Erythroblast (primary cell): ENCODE measurements around the gene SLC22A16.
"Not testable (repeated sequence)": the region's sequence is repeated elsewhere in the genome, so short reads cannot be mapped to it uniquely, and the experiment has no call there.

Experiments
- GATA1 ChIP-seq: IDR thresholded peaks from 2 replicates; pipeline ENCODE4 v1.6.1; 2011; ENCODE audit warnings: low read depth, mild to moderate bottlenecking, control low read depth, low read length, moderate library complexity
- POLR2A ChIP-seq: IDR thresholded peaks from 2 replicates; pipeline ENCODE4 v1.6.1; 2011; ENCODE audit warnings: mild to moderate bottlenecking, low read length

GRCh38 chr6:110457567-110458175 is 18.7 kb downstream of the SLC22A16 start:
- TF ChIP-seq POLR2A, GATA1: not testable (repeated sequence)
